Esophagus squamous epithelium (tissue), 4 donors: ENCODE results near the gene SLC12A9.

Source experiments
- POLR2A ChIP-seq, 4 donors: fragments of 450-650 bp; IDR thresholded peaks; one replicate each; pipeline ENCODE4 v1.6.1; 2017; ENCODE audit warnings: antibody characterized with exemption in 4 of 4, mild to moderate bottlenecking in 4 of 4, moderate library complexity in 3 of 4
- TF ChIP-seq, protein P1 (sequence below), 6 experiments: fragments of 450-650 bp in 4 of 6; fragments of 200-600 bp in 2 of 6; sonication (generic) in 2 of 6; IDR thresholded peaks; one replicate each; pipeline ENCODE4 v1.5.1; 2016 to 2019; ENCODE audit warnings: antibody characterized with exemption in 6 of 6, mild to moderate bottlenecking in 4 of 6, moderate library complexity in 4 of 6

DNA sequence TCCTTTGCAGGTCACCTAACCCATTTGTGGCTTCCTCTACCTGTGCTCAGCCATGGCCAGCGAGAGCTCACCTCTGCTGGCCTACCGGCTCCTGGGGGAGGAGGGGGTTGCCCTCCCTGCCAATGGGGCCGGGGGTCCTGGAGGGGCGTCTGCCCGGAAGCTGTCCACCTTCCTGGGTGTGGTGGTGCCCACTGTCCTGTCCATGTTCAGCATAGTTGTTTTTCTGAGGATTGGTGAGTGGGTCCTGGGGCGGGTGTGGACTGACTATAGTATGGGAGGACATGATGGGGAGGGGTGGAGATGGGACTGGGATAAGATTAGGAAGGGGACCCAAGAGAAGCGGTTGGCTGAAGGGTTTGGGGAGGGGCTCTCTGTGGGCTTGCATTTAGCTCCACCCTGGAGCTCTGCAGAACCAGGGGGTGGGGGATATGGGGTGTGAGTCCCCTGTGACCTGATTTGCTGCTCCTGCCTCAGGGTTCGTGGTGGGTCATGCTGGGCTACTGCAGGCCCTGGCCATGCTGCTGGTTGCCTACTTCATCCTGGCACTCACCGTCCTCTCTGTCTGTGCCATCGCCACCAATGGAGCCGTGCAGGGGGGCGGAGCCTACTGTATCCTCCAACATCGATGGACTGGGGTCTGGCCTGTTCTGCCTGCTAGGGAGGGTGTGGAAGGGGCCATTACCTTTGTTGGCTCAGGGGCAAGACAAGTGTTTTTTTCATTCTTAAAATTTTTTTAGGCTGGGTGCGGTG is 1.8 kb downstream of the SLC12A9 start:
- TF ChIP-seq POLR2A (IDR thresholded peaks at IDR 0.05): no peak
- TF ChIP-seq, protein P1, sequence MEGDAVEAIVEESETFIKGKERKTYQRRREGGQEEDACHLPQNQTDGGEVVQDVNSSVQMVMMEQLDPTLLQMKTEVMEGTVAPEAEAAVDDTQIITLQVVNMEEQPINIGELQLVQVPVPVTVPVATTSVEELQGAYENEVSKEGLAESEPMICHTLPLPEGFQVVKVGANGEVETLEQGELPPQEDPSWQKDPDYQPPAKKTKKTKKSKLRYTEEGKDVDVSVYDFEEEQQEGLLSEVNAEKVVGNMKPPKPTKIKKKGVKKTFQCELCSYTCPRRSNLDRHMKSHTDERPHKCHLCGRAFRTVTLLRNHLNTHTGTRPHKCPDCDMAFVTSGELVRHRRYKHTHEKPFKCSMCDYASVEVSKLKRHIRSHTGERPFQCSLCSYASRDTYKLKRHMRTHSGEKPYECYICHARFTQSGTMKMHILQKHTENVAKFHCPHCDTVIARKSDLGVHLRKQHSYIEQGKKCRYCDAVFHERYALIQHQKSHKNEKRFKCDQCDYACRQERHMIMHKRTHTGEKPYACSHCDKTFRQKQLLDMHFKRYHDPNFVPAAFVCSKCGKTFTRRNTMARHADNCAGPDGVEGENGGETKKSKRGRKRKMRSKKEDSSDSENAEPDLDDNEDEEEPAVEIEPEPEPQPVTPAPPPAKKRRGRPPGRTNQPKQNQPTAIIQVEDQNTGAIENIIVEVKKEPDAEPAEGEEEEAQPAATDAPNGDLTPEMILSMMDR (IDR thresholded peaks at IDR 0.05): no peak
